ENCODE measurements around the gene ZMYND8.
A peak's percentile ranks its signal among the peaks of the same experiment; 100 is the strongest.

Gene ZMYND8

GRCh38 chr20:47360297-47361056, 4.0 kb upstream of the ZMYND8 start:
- peaks cover 60% of the 10 kb centered on the region for H3K4me1 Mint-ChIP-seq

GRCh38 chr20:47359530-47360296, 3.2 kb upstream of the ZMYND8 start:
- no peak for DNase-seq
- Mint-ChIP-seq H3K9me3 (no peaks in the 10 kb centered on the region), H3K27ac (peak overlapping the region in 1 of 2 donors; percentile 99), H3K4me1 (peaks cover 54% of the 10 kb centered on the region), H3K27me3 (no peaks in the 10 kb centered on the region), H3K4me3 (no peak overlapping the region)
- no peak for ATAC-seq

More at GRCh38 chr20:47360297-47361056, 4.0 kb upstream of the ZMYND8 start:
- Mint-ChIP-seq H3K9me3 (no peaks in the 10 kb centered on the region), H3K27me3 (no peaks in the 10 kb centered on the region), H3K27ac (peak overlapping the region; percentile 19 to 47), H3K4me3 (no peak overlapping the region)
- no peak for DNase-seq
- no peak for ATAC-seq

- no peaks in the 10 kb centered on the region for H3K9me3 Mint-ChIP-seq
- peaks cover 54% of the 10 kb centered on the region for H3K4me1 Mint-ChIP-seq
- H3K27ac Mint-ChIP-seq, result peak overlapping the region; percentile 82 to 99
- no peak overlapping the region for H3K4me3 Mint-ChIP-seq
- DNase-seq (no peak), ATAC-seq (no peak)
- H3K27me3 Mint-ChIP-seq, result no peaks in the 10 kb centered on the region
Observed at GRCh38 chr20:47358672-47359529, 2.4 kb upstream of the ZMYND8 start.

GRCh38 chr20:47358039-47358671, 1.7 kb upstream of the ZMYND8 start:
- Mint-ChIP-seq H3K4me3 (peak overlapping the region; percentile 93 to 98), H3K9me3 (no peaks in the 10 kb centered on the region), H3K27ac (peak overlapping the region; percentile 99 to 100), H3K27me3 (no peaks in the 10 kb centered on the region), H3K4me1 (peaks cover 54% of the 10 kb centered on the region)
- no peak for ATAC-seq
- DNase-seq, result no peak

DNA sequence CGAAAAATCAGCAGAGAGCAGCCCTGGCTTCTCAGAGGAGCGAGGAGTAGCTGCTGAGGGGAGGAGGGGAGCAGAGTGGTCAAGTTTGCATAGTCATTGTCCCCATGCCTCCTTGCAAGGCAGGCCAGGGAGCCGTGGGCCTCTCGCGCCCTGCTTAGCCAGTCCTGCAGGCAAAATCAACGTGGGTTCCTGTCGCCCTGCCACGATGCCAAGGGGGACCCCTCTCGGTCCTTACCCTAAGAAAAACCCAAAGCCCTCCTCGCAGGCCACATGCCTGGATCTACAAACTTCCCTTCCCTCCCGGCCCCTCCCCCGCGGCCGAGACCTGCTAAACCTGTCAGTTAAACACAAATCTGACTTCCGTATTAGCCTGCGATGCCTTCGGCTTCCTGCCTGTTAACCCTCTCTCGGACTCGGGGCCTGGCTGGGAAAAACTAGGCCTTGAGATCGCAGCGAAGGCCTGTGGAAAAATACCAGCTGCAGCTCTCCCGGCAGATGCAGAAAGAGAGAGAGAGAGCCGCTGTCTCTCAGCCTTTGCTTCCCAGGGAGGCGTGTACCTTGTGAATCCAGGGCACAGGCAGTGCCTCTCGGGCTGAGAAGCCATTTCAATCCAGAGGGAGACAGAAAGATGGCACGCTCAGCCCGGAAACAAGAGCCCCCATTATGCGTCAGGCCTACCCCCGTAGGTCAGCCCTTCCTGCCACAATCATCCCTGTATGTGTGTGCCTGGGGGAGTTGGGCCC, 968 bp upstream of the ZMYND8 start:
- Mint-ChIP-seq H3K27ac (peak overlapping the region; percentile 99 to 100), H3K27me3 (no peaks in the 10 kb centered on the region), H3K4me3 (peak overlapping the region; percentile 93 to 98), H3K4me1 (peaks cover 47% of the 10 kb centered on the region), H3K9me3 (no peaks in the 10 kb centered on the region)
- peak; percentile 72 for ATAC-seq
- peak; percentile 62 to 81 for DNase-seq

DNA sequence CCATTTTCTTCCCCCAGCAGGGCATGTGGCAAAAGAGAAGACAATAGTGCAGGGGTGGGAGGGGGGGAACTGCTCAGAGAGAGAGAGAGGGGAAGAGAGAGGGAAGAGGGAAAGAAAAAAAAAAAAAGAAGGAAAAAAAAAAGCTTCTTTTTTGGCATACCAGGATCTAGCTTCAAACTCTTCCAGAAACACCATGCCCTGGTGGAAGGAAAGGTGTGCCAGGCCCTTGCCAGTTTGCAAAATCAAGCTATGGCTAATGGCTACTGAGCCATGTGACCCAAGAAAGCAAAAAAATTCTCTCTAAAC, 326 bp downstream of the ZMYND8 start:
- no peak for DNase-seq
- Mint-ChIP-seq H3K27me3 (no peaks in the 10 kb centered on the region), H3K4me3 (peak overlapping the region; percentile 93 to 98), H3K4me1 (peaks cover 40% of the 10 kb centered on the region), H3K27ac (peak overlapping the region; percentile 98 to 99), H3K9me3 (no peaks in the 10 kb centered on the region)
- ATAC-seq, result peak; percentile 14

- ATAC-seq (no peak), DNase-seq (peak in 1 of 2 donors; percentile 22)
- peak overlapping the region; percentile 93 to 98 for H3K4me3 Mint-ChIP-seq
- H3K27ac Mint-ChIP-seq, result peak overlapping the region; percentile 98 to 99
- H3K9me3 Mint-ChIP-seq, result no peaks in the 10 kb centered on the region
- H3K27me3 Mint-ChIP-seq, result no peaks in the 10 kb centered on the region
- peaks cover 35% of the 10 kb centered on the region for H3K4me1 Mint-ChIP-seq
Observed at GRCh38 chr20:47355489-47356219, 845 bp downstream of the ZMYND8 start.

- H3K27ac Mint-ChIP-seq, result peak overlapping the region; percentile 91 to 98
- DNase-seq, result peak in 1 of 2 donors; percentile 17
- ATAC-seq, result peak; percentile 10
- peaks cover 33% of the 10 kb centered on the region for H3K4me1 Mint-ChIP-seq
- peak overlapping the region; percentile 93 to 98 for H3K4me3 Mint-ChIP-seq
- H3K9me3 Mint-ChIP-seq, result no peaks in the 10 kb centered on the region
- no peaks in the 10 kb centered on the region for H3K27me3 Mint-ChIP-seq
Observed at GRCh38 chr20:47354714-47355488, 1.6 kb downstream of the ZMYND8 start.

DNA sequence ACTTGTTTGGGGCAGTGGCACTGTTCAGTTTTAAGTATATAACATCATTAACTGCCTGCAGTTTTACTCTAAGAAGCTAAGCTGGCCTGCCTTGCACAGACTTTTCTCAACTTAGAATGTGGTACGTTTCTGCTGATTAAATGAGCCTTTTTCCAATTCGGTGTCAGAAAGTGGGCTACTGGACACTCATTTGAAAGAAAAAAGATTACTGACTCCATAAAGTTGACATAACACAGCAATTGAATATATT, 2.1 kb downstream of the ZMYND8 start:
- DNase-seq, result no peak
- H3K4me3 Mint-ChIP-seq, result peak overlapping the region; percentile 93 to 98
- H3K9me3 Mint-ChIP-seq, result no peaks in the 10 kb centered on the region
- ATAC-seq, result no peak
- peak overlapping the region; percentile 30 to 56 for H3K27ac Mint-ChIP-seq
- peaks cover 27% of the 10 kb centered on the region for H3K4me1 Mint-ChIP-seq
- no peaks in the 10 kb centered on the region for H3K27me3 Mint-ChIP-seq

DNA sequence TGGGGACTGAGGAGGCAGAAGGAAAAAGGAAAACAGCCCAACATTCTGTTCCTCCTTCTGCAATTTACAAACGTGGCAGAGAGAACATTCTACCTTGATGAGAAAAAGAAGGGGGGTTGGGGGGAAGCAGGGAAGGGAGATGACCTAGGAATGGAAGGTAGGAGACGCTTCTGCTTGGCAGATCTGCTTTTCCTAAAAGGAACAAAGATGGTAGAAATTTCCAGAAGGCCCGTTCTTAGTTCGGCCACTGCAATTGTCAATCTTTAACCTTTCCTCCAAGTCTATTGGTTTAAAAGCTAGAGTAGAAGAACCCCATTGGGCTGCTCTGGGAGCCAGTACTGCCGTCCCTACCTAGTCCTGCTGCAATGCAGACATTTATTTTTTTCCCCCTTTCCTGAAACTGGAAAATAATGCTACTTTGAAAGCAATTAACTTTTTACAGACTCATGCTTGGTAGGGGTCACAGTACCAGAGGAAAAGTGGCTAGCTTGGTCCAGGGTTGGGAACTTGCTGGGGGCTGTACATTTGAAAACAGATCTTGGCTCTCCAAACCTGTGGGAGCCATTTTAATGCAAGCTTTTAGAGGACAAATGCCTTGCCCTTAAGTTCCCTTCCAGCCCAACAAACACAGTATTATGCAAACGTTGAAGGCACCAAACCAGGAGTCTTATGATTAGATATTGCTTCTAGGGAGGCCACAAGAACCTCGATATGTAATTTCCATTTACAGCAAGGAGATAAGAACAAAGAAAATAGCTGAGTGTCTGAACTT, 2.6 kb downstream of the ZMYND8 start:
- Mint-ChIP-seq H3K27me3 (no peaks in the 10 kb centered on the region), H3K4me3 (peak overlapping the region; percentile 93 to 98), H3K27ac (peak overlapping the region; percentile 30 to 56), H3K9me3 (no peaks in the 10 kb centered on the region), H3K4me1 (peaks cover 22% of the 10 kb centered on the region)
- ATAC-seq (no peak), DNase-seq (no peak)

GRCh38 chr20:47353239-47353691, 3.2 kb downstream of the ZMYND8 start:
- no peaks in the 10 kb centered on the region for H3K27me3 Mint-ChIP-seq
- DNase-seq, result no peak
- peak overlapping the region; percentile 93 to 98 for H3K4me3 Mint-ChIP-seq
- ATAC-seq, result no peak
- H3K9me3 Mint-ChIP-seq, result no peaks in the 10 kb centered on the region
- H3K27ac Mint-ChIP-seq, result peak overlapping the region in 1 of 2 donors; percentile 9
- H3K4me1 Mint-ChIP-seq, result peaks cover 16% of the 10 kb centered on the region

GRCh38 chr20:47352332-47353238, 3.9 kb downstream of the ZMYND8 start:
- Mint-ChIP-seq H3K4me3 (peak overlapping the region in 1 of 2 donors; percentile 93), H3K27me3 (no peaks in the 10 kb centered on the region), H3K4me1 (peaks cover 9% of the 10 kb centered on the region), H3K27ac (peak overlapping the region; percentile 9 to 80), H3K9me3 (no peaks in the 10 kb centered on the region)
- DNase-seq (no peak), ATAC-seq (no peak)
